ENCODE results near the gene HDLBP.

HDLBP gene

GRCh38 chr2:241202268-241202585 lies 113.2 kb downstream of the HDLBP start:
- no peak overlapping the region for H3K4me3 ChIP-seq (ENCODE audit: low read depth, low read length)
- TF ChIP-seq CTCF (IDR thresholded peaks at IDR 0.05; ENCODE audit: low read depth, low read length), result no peak

GRCh38 chr2:241201445-241202267 lies 113.8 kb downstream of the HDLBP start:
- no peak overlapping the region for H3K4me3 ChIP-seq (ENCODE audit: low read depth, low read length)
- no peak for TF ChIP-seq CTCF (IDR thresholded peaks at IDR 0.05; ENCODE audit: low read depth, low read length)

GRCh38 chr2:241200822-241201395 lies 114.6 kb downstream of the HDLBP start:
- no peak overlapping the region for H3K4me3 ChIP-seq (ENCODE audit: low read depth, low read length)
- no peak for TF ChIP-seq CTCF (IDR thresholded peaks at IDR 0.05; ENCODE audit: low read depth, low read length)

GRCh38 chr2:241199897-241200821 lies 115.3 kb downstream of the HDLBP start:
- no peak for TF ChIP-seq CTCF (IDR thresholded peaks at IDR 0.05; ENCODE audit: low read depth, low read length)
- H3K4me3 ChIP-seq (ENCODE audit: low read depth, low read length), result no peak overlapping the region

- no peak overlapping the region for H3K4me3 ChIP-seq (ENCODE audit: low read depth, low read length)
- TF ChIP-seq CTCF (IDR thresholded peaks at IDR 0.05; ENCODE audit: low read depth, low read length), result no peak
Observed at GRCh38 chr2:241199286-241199685, 116.2 kb downstream of the HDLBP start.

GRCh38 chr2:241198381-241199279 lies 116.8 kb downstream of the HDLBP start:
- TF ChIP-seq CTCF (IDR thresholded peaks at IDR 0.05; ENCODE audit: low read depth, low read length), result no peak
- no peak overlapping the region for H3K4me3 ChIP-seq (ENCODE audit: low read depth, low read length)

All from WI38 (cell line).